ENCODE data around the gene INSR.

DNA sequence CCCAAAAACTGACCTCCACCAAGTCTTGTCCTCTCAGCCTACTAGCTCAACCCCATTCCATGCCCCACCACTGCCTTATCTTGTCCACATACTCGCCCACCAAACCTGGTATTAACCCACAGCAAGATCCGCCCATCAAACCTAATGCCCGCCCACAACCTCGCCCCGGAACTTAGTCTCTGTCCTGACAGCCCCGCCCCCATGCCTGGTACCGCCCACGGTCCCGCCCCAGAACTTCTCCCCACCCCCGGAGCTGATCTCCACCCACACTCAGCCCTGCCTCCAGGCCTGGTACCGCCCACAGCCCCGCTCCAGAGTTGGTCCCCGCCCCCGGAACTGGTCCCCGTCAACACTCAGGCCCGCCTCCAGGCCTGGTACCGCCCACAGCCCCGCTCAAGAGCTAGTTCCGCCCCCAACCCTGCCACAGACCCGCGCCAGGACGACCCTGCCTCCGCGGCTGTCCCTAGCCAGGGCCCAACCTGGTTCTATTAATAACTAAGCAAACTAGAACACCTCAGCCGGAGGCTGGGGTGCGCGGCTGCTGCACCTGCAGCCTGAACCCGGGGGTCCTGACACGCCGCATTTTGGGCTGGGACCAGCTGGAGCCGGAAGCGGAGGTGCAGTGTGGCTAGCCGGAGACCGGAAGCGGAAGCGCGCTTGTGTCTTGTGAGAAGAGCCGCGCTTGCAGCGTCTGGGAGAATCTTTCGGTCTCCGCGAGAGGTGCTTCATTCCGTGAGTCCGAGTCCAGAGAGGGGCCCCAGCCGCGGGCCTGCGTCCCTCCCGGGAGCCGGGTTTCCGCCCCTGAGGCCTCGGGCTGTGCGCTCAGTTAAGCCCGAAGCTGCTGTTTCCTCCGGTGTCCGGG lies 224.9 kb downstream of the INSR start, which contains the start of gene ZNF557:
- TF ChIP-seq, protein P1, sequence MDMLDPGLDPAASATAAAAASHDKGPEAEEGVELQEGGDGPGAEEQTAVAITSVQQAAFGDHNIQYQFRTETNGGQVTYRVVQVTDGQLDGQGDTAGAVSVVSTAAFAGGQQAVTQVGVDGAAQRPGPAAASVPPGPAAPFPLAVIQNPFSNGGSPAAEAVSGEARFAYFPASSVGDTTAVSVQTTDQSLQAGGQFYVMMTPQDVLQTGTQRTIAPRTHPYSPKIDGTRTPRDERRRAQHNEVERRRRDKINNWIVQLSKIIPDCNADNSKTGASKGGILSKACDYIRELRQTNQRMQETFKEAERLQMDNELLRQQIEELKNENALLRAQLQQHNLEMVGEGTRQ (IDR thresholded peaks at IDR 0.05; ENCODE audit: low read length), result 0 out of 2 replicates have a peak, but pooled peaks have one; percentile 1
- TF ChIP-seq, protein P2, sequence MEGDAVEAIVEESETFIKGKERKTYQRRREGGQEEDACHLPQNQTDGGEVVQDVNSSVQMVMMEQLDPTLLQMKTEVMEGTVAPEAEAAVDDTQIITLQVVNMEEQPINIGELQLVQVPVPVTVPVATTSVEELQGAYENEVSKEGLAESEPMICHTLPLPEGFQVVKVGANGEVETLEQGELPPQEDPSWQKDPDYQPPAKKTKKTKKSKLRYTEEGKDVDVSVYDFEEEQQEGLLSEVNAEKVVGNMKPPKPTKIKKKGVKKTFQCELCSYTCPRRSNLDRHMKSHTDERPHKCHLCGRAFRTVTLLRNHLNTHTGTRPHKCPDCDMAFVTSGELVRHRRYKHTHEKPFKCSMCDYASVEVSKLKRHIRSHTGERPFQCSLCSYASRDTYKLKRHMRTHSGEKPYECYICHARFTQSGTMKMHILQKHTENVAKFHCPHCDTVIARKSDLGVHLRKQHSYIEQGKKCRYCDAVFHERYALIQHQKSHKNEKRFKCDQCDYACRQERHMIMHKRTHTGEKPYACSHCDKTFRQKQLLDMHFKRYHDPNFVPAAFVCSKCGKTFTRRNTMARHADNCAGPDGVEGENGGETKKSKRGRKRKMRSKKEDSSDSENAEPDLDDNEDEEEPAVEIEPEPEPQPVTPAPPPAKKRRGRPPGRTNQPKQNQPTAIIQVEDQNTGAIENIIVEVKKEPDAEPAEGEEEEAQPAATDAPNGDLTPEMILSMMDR (IDR thresholded peaks at IDR 0.05; ENCODE audit: control extremely low read depth in 1 of 3, insufficient read depth in 1 of 3, low read depth in 1 of 3, low read length in 3 of 3), result no peak
- TF ChIP-seq EZH2 (IDR thresholded peaks at IDR 0.05; ENCODE audit: low read depth, low read length, severe bottlenecking) (no peak), EP300 (IDR thresholded peaks at IDR 0.05; ENCODE audit: borderline replicate concordance in 1 of 2, low read depth in 2 of 2, low read length in 2 of 2) (no peak)

All from H1 (cell line).